Measurements from ENCODE around the gene IQGAP2. TPM values are rescaled to one million over a fixed set of nuclear protein-coding genes. Genes with fewer than 3 reads are reported as not detected.

Gene IQGAP2
- polyA plus RNA-seq, 1 donor (not counting 4 experiments of a cell fraction or from before 2014, with no cell fraction given), result 0.14 TPM

GRCh38 chr5:76365561-76365960, 37.5 kb upstream of the IQGAP2 start:
- Histone ChIP-seq H3K27me3 (ENCODE audit: control insufficient read depth, extremely low read depth, insufficient read depth, low read length) (no peaks in the 10 kb centered on the region), H3K4me3 (ENCODE audit: control insufficient read depth in 2 of 3, extremely low read depth in 1 of 3, insufficient read depth in 2 of 3, low read depth in 1 of 3, low read length in 3 of 3) (no peak overlapping the region), H3K4me2 (ENCODE audit: control insufficient read depth, extremely low read depth, insufficient read depth, low read depth, low read length) (no peak overlapping the region), H2AFZ (ENCODE audit: control insufficient read depth, low read length) (no peak overlapping the region), H3K36me3 (ENCODE audit: control insufficient read depth in 2 of 2, extremely low read depth in 1 of 2, insufficient read depth in 2 of 2, low read length in 2 of 2) (no peaks in the 10 kb centered on the region), H3K9me3 (ENCODE audit: control insufficient read depth, low read depth, low read length) (no peaks in the 10 kb centered on the region), H3K9me1 (ENCODE audit: control insufficient read depth, extremely low read depth, insufficient read depth, low read length) (no peaks in the 10 kb centered on the region), H3K27ac (ENCODE audit: control insufficient read depth, insufficient read depth, low read length) (no peak overlapping the region), H4K20me1 (ENCODE audit: control insufficient read depth, extremely low read depth, insufficient read depth, low read length) (no peaks in the 10 kb centered on the region), H3K79me2 (ENCODE audit: control insufficient read depth, insufficient read depth, low read length) (no peaks in the 10 kb centered on the region), H3K4me1 (ENCODE audit: control insufficient read depth, extremely low read depth, insufficient read depth, low read length) (peaks cover 2% of the 10 kb centered on the region), H3K9ac (ENCODE audit: control insufficient read depth, extremely low read depth, insufficient read depth, low read length) (no peak overlapping the region)
- FAIRE-seq (no peak), DNase-seq (ENCODE audit: low read depth, low spot score) (no peak)
- dilution Hi-C loops (cut with MboI; ENCODE audit: extremely low pct_ligation_motif_present, low sequenced_read_pairs), result no loop called here
- TF ChIP-seq EZH2 (IDR thresholded peaks at IDR 0.05; ENCODE audit: low read length) (no peak), CTCF (optimal IDR thresholded peaks at IDR 0.05 in 1 of 3, IDR thresholded peaks at IDR 0.05 in 1 of 3, conservative IDR thresholded peaks at IDR 0.05 in 1 of 3; ENCODE audit: extremely low read depth in 1 of 3, insufficient read depth in 2 of 3, low read length in 3 of 3) (no peak)

GRCh38 chr5:76366596-76366995, 36.5 kb upstream of the IQGAP2 start:
- no peak overlapping the region for H3K27ac ChIP-seq (ENCODE audit: control insufficient read depth, insufficient read depth, low read length)
- no peaks in the 10 kb centered on the region for H4K20me1 ChIP-seq (ENCODE audit: control insufficient read depth, extremely low read depth, insufficient read depth, low read length)
- TF ChIP-seq CTCF (optimal IDR thresholded peaks at IDR 0.05 in 1 of 3, IDR thresholded peaks at IDR 0.05 in 1 of 3, conservative IDR thresholded peaks at IDR 0.05 in 1 of 3; ENCODE audit: extremely low read depth in 1 of 3, insufficient read depth in 2 of 3, low read length in 3 of 3) (no peak), EZH2 (IDR thresholded peaks at IDR 0.05; ENCODE audit: low read length) (no peak)
- no peaks in the 10 kb centered on the region for H3K36me3 ChIP-seq (ENCODE audit: control insufficient read depth in 2 of 2, extremely low read depth in 1 of 2, insufficient read depth in 2 of 2, low read length in 2 of 2)
- no peak overlapping the region for H2AFZ ChIP-seq (ENCODE audit: control insufficient read depth, low read length)
- H3K4me3 ChIP-seq (ENCODE audit: control insufficient read depth in 2 of 3, extremely low read depth in 1 of 3, insufficient read depth in 2 of 3, low read depth in 1 of 3, low read length in 3 of 3), result no peak overlapping the region
- no peaks in the 10 kb centered on the region for H3K9me1 ChIP-seq (ENCODE audit: control insufficient read depth, extremely low read depth, insufficient read depth, low read length)
- H3K4me2 ChIP-seq (ENCODE audit: control insufficient read depth, extremely low read depth, insufficient read depth, low read depth, low read length), result no peak overlapping the region
- H3K27me3 ChIP-seq (ENCODE audit: control insufficient read depth, extremely low read depth, insufficient read depth, low read length), result no peaks in the 10 kb centered on the region
- dilution Hi-C loops (cut with MboI; ENCODE audit: extremely low pct_ligation_motif_present, low sequenced_read_pairs), result no loop called here
- peaks cover 2% of the 10 kb centered on the region for H3K4me1 ChIP-seq (ENCODE audit: control insufficient read depth, extremely low read depth, insufficient read depth, low read length)
- H3K9ac ChIP-seq (ENCODE audit: control insufficient read depth, extremely low read depth, insufficient read depth, low read length), result no peak overlapping the region
- H3K79me2 ChIP-seq (ENCODE audit: control insufficient read depth, insufficient read depth, low read length), result no peaks in the 10 kb centered on the region
- H3K9me3 ChIP-seq (ENCODE audit: control insufficient read depth, low read depth, low read length), result no peaks in the 10 kb centered on the region
- no peak for DNase-seq (ENCODE audit: low read depth, low spot score)
- FAIRE-seq, result no peak

All from keratinocyte (primary cell).